Loucy (cell line): ENCODE results near the gene CLDN24.

ENCODE experiments used
- EZH2phosphoT487 ChIP-seq: fragments of 200-600 bp; IDR thresholded peaks from 2 replicates; pipeline ENCODE4 v1.6.1; 2018; ENCODE audit warnings: antibody characterized with exemption, mild to moderate bottlenecking, moderate library complexity, borderline replicate concordance
- TF ChIP-seq, protein P1 (sequence below): fragments of 200-600 bp; sonication (generic); conservative IDR thresholded peaks from 2 replicates; pipeline ENCODE4 v1.5.1; 2014; ENCODE audit warnings: mild to moderate bottlenecking, antibody characterized with exemption, low read length

DNA sequence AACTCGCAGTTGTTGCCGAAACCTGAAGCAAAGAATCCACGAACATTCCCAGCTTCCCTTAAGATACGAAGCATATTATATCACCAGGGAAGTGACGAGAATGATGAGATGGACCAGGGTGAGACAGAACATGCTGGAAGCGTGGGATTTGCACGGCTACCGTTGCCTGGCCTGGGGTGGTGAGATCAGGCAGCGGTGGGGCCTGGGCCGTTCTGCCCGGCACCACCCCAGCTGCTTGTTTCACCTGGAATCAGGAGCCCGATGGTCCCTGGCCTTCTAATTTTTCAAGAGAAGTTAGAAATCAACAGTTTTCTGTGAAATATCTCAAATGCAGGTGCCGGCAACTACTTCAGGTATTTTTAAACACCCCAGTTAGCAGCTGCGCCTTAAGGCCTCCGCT is 7.9 kb downstream of the CLDN24 start:
- TF ChIP-seq, protein P1, sequence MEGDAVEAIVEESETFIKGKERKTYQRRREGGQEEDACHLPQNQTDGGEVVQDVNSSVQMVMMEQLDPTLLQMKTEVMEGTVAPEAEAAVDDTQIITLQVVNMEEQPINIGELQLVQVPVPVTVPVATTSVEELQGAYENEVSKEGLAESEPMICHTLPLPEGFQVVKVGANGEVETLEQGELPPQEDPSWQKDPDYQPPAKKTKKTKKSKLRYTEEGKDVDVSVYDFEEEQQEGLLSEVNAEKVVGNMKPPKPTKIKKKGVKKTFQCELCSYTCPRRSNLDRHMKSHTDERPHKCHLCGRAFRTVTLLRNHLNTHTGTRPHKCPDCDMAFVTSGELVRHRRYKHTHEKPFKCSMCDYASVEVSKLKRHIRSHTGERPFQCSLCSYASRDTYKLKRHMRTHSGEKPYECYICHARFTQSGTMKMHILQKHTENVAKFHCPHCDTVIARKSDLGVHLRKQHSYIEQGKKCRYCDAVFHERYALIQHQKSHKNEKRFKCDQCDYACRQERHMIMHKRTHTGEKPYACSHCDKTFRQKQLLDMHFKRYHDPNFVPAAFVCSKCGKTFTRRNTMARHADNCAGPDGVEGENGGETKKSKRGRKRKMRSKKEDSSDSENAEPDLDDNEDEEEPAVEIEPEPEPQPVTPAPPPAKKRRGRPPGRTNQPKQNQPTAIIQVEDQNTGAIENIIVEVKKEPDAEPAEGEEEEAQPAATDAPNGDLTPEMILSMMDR: no peak
- no peak for TF ChIP-seq EZH2phosphoT487
